ENCODE results near the gene PUS1. TPM values are rescaled to one million over a fixed set of nuclear protein-coding genes. Genes with fewer than 3 reads are reported as not detected.
A peak's percentile ranks its signal among the peaks of the same experiment; 100 is the strongest.

PUS1 gene
- total and polyA plus RNA-seq, 2 of the 8 experiments (the other 6 are each of a cell fraction or from before 2014, with no cell fraction given): 48.1 to 81.2 TPM

DNA sequence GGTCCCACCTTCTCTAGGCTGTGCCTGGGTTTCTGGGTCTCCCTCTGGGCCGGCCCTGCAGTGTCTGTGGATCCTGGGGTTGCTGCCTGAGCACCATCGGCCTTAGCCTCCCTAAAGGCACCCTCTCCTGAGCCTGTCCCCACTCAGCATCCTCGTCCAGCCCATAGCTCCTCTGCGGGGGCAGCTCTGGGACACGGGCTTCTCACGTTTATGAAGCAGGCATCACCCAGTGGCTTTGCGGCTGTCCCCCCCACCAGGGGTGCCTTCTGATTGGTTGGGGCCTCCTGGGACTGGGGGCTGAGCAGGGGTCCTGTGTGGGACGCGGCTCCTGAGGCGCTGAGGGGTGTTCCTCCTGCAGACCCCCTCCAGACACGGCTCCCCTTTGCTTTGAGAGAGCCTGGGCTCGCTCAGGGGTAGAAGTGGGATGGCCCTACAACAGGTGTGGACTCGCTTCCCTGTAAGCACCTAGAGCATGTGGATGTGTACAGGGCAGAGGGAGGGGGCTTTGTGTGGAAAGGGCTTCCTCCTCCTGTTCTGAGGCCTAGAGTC lies 23.9 kb upstream of the PUS1 start:
- no peak overlapping the region for H2BK120ac ChIP-seq (replicated peaks; ENCODE audit: low read depth, low read length)
- H4K5ac ChIP-seq (ENCODE audit: insufficient read length, low read depth, low read length): no peak overlapping the region
- ChIA-PET CTCF (ENCODE audit: partially characterized antibody) (interaction anchor here (0.7 to 1.0 kb wide), 4 partner anchors 10 to 801 kb away, joined by 3 to 4 read pairs (median 3); no protein-coding TSS in a partner anchor), POLR2A (ENCODE audit: partially characterized antibody) (interaction anchor here (0.9 to 6.5 kb wide), 5 partner anchors 9 to 51 kb away, joined by 3 to 27 read pairs (median 3); partner anchors contain the start of gene PUS1)
- H3K56ac ChIP-seq (replicated peaks; ENCODE audit: insufficient read length, low read depth, low read length): no peak overlapping the region
- no peak overlapping the region for H3K4me2 ChIP-seq (ENCODE audit: insufficient read depth in 1 of 2, low read depth in 2 of 2, low read length in 2 of 2)
- no peak overlapping the region; the same call in 1 of the 2 replicates for H2BK5ac ChIP-seq (ENCODE audit: low read depth, low read length)
- peaks cover 0 to 27% of the 10 kb centered on the region in 2 experiments; a peak in 1 of 4 replicates for H3K79me2 ChIP-seq (ENCODE audit: control insufficient read depth in 1 of 2, insufficient read depth in 2 of 2, low read length in 2 of 2)
- no peak overlapping the region for H2AK5ac ChIP-seq (ENCODE audit: low read depth, low read length)
- no peaks in the 10 kb centered on the region for H3K27me3 ChIP-seq (replicated peaks in 1 of 4; ENCODE audit: control insufficient read depth in 3 of 4, extremely low read depth in 1 of 4, insufficient read depth in 3 of 4, low read length in 3 of 4)
- 94% methylated on average over 13 of the region's 13 CpGs; no CpG with 5 or more reads in 1 of the 2 experiments for WGBS, 2 experiments (ENCODE audit: extremely low coverage in 1 of 2, insufficient coverage in 1 of 2, insufficient read length in 1 of 2, insufficient replicate concordance in 2 of 2, low coverage in 1 of 2, low lambda C conversion rate in 2 of 2, missing lambda C conversion rate in 1 of 2)
- no peak overlapping the region for H4K91ac ChIP-seq (replicated peaks; ENCODE audit: insufficient read length, low read length)
- no peak overlapping the region for H3K14ac ChIP-seq (ENCODE audit: insufficient read length)
- H2AFZ ChIP-seq (ENCODE audit: low read length): no peak overlapping the region
- peaks cover 0 to 23% (median 5%) of the 10 kb centered on the region in 4 experiments; a peak in 5 of 8 replicates for H3K36me3 ChIP-seq (ENCODE audit: control insufficient read depth in 2 of 4, insufficient read depth in 4 of 4, low read length in 3 of 4)
- peaks cover 14 to 16% of the 10 kb centered on the region in 2 experiments for H4K20me1 ChIP-seq (replicated peaks in 1 of 2; ENCODE audit: control insufficient read depth in 1 of 2, insufficient read depth in 2 of 2, low read length in 2 of 2)
- peaks cover 13% of the 10 kb centered on the region for H3K79me1 ChIP-seq (ENCODE audit: low read depth, low read length)
- no peak overlapping the region for H3K27ac ChIP-seq (ENCODE audit: low read depth, low read length)
- no peak for DNase-seq (ENCODE audit: low read depth in 1 of 2, low spot score in 2 of 2)
- no peak overlapping the region; a peak in 1 of 7 replicates for H3K9ac ChIP-seq (replicated peaks in 1 of 4; ENCODE audit: extremely low read depth in 1 of 4, low read depth in 3 of 4, low read length in 3 of 4)
- peaks cover 0 to 2% (median 0%) of the 10 kb centered on the region in 4 experiments; a peak in 2 of 7 replicates for H3K4me1 ChIP-seq (replicated peaks in 1 of 4; ENCODE audit: control insufficient read depth in 3 of 4, insufficient read depth in 4 of 4, low read length in 3 of 4)
- H3K18ac ChIP-seq (ENCODE audit: extremely low read depth, low read length): no peak overlapping the region
- H3K23ac ChIP-seq (ENCODE audit: insufficient read length): no peak overlapping the region
- no peak for FAIRE-seq
- H3K9me3 ChIP-seq (ENCODE audit: insufficient read depth in 2 of 2, low read depth in 1 of 2, low read length in 1 of 2): no peaks in the 10 kb centered on the region
- H3K4me3 ChIP-seq (ENCODE audit: extremely low read depth in 1 of 4, insufficient read depth in 2 of 4, low read depth in 3 of 4, low read length in 4 of 4): no peak overlapping the region
- H3K23me2 ChIP-seq (ENCODE audit: low read depth, low read length): no peaks in the 10 kb centered on the region
- no peak overlapping the region for H2BK12ac ChIP-seq (ENCODE audit: low read depth, low read length)
- no peak overlapping the region for H3K4ac ChIP-seq (replicated peaks; ENCODE audit: insufficient read length, low read depth, low read length)
- no peak overlapping the region for H2BK15ac ChIP-seq (ENCODE audit: low read length)
- peak overlapping the region; percentile 51; the same call in 1 of the 2 replicates for H4K8ac ChIP-seq (ENCODE audit: extremely low read depth, insufficient read depth, low read length)
- no peak overlapping the region for H2BK20ac ChIP-seq (ENCODE audit: low read length)
- TF ChIP-seq RAD21 (IDR thresholded peaks at IDR 0.05 in 1 of 2, conservative IDR thresholded peaks at IDR 0.05 in 1 of 2; ENCODE audit: low read depth in 2 of 2, low read length in 2 of 2): no peak
- no peak for TF ChIP-seq EGR1 (IDR thresholded peaks at IDR 0.05; ENCODE audit: borderline replicate concordance, low read depth, low read length)
- no peak for TF ChIP-seq TBP (IDR thresholded peaks at IDR 0.05; ENCODE audit: low read depth, low read length)
- TF ChIP-seq, protein P1, sequence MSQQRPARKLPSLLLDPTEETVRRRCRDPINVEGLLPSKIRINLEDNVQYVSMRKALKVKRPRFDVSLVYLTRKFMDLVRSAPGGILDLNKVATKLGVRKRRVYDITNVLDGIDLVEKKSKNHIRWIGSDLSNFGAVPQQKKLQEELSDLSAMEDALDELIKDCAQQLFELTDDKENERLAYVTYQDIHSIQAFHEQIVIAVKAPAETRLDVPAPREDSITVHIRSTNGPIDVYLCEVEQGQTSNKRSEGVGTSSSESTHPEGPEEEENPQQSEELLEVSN (IDR thresholded peaks at IDR 0.05): no peak
- TF ChIP-seq SIRT6 (IDR thresholded peaks at IDR 0.05; ENCODE audit: low read length): no peak
- TF ChIP-seq, protein P2, sequence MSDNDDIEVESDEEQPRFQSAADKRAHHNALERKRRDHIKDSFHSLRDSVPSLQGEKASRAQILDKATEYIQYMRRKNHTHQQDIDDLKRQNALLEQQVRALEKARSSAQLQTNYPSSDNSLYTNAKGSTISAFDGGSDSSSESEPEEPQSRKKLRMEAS (IDR thresholded peaks at IDR 0.05): no peak
- TF ChIP-seq MAFK (IDR thresholded peaks at IDR 0.05; ENCODE audit: low read depth, low read length): no peak
- no peak for TF ChIP-seq BRCA1 (IDR thresholded peaks at IDR 0.05; ENCODE audit: low read depth, low read length)
- TF ChIP-seq KDM4A (IDR thresholded peaks at IDR 0.05; ENCODE audit: low read depth, low read length, severe bottlenecking): no peak
